ENCODE data around the gene VSIG2.

DNA sequence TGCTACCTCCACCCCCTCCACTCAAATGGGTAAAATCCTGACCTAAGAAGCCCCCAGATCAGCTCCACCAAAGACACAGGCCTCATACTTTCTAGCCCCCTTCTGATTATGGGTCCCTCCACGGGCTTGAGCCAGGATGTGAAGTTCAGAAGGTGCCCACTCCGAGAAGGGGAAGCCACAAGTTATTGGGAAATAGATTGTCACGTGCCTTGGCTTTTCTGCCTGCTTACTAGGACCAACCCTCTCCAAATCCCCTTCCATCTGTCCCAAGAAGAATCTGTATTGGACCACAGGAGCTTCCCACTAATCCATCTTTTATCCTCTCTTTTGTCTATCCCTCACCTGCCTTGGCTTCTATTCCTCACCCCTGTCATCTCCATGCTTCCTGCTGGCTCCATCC lies 15.3 kb downstream of the VSIG2 start:
- TF ChIP-seq, protein P1, sequence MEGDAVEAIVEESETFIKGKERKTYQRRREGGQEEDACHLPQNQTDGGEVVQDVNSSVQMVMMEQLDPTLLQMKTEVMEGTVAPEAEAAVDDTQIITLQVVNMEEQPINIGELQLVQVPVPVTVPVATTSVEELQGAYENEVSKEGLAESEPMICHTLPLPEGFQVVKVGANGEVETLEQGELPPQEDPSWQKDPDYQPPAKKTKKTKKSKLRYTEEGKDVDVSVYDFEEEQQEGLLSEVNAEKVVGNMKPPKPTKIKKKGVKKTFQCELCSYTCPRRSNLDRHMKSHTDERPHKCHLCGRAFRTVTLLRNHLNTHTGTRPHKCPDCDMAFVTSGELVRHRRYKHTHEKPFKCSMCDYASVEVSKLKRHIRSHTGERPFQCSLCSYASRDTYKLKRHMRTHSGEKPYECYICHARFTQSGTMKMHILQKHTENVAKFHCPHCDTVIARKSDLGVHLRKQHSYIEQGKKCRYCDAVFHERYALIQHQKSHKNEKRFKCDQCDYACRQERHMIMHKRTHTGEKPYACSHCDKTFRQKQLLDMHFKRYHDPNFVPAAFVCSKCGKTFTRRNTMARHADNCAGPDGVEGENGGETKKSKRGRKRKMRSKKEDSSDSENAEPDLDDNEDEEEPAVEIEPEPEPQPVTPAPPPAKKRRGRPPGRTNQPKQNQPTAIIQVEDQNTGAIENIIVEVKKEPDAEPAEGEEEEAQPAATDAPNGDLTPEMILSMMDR (IDR thresholded peaks at IDR 0.05), result no peak
- TF ChIP-seq EP300 (IDR thresholded peaks at IDR 0.05) (peak in 1 of 2 donors; percentile 15), POLR2A (IDR thresholded peaks at IDR 0.05) (no peak)
